ENCODE results near the gene INPP4A.

The INPP4A gene

DNA sequence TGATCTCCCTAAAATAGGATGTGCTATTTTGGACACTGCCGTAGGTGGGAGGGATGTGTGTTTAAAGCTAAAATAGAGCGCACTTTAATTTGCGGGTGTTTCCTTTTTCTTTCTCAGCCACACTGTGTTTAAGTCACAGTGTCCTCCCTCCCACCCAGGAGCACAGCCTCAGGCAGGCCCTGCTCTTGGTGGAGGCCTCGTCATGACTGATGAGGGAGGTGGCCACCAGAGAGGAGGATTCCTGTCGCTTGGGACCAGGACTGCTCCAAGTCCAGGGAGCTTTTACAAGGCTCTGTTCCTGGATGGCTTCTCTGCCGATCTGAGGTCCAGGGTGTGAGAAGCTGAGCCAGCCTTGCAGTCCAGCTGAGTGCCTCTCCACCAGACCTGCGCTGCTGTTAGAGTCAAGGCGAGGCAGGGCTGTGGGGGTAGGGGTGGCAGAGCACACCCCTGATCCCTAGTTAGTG, 33.5 kb downstream of the INPP4A start:
- DNase-seq = no peak

DNA sequence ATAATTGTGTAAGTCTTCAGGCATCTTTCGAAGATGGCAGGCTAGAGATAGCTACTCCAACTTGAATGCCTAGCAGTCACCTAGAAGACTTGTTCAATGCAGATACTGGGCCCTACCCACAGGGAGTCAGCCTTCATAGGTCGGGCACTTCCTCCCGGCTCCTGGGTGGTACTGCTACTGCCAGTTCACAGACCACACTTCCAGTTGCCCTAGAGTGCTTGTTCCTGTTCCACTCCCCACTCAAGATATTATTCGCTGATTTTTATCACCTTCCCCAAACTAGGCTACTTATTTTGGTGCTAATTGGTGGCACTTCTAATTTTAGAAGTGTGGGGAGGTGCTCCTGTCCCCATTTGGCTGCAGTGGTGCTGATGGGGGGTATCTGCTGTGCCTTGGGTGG, 34.2 kb downstream of the INPP4A start:
- DNase-seq = no peak

DNA sequence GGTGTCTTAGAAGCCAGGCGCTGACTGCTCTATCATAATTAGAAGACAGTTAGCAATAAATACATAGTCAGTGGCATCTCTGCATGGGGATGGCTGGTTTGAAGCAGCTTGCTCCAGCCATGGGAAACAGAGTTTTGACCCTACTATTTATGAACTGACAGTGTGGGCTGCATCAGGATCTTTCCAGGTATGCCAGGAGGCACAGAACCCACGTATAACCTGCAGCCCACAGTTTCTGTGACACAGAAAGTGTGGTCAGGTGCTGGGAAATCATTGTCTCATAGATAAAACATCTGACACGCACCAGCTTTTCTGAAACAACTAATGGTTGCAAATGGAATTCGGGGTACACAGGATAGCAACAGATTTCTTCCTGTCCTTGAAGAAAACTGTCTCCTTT, 34.7 kb downstream of the INPP4A start:
- no peak for DNase-seq

DNA sequence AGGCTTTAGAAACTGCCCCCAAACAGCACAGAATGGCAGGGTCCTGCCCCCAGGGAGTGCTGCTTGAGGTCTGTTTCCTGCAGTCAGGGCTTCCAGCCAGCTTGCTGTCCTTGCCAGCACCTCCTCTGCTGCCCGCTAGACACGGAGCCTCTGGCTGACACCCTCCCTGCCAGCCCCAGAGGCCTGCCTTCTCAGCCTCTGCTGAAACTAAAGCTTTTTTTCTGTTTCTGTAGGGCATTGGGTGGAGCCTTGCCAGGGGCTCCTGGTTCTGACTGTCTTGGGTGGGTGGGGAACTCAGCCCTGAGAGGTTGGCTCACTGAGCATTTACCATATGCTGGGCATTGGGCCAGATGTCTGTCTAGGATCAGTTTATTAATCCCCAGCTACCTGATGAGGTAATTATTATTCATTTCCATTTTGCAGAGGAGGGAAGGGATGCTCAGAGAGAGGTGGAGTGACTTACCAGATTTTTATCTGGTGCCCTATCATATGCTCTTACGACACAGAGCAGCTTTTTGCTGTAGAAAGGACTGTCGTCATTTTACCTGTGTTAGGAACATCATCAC, 35.4 kb downstream of the INPP4A start:
- no peak for DNase-seq

DNA sequence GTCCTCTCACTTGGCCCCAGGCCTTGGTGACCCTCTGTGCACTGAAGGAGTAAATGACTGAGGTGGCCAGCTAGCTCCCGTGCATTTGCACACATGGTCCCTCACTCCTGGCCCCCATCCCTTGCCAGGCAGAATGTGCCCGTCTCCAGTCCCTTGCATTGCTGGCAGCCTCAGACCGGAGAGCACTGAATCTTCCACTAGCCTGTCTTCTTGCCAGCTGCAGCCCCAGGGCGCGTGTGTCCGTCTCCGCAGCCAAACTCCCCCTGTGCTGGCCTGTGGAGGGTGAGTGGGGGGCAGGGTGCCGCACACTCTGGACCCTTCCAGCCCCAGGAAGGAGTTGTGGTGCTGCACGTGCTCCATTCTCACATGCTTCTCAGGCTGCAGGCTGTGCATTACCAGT, 35.9 kb downstream of the INPP4A start:
- DNase-seq = no peak

DNA sequence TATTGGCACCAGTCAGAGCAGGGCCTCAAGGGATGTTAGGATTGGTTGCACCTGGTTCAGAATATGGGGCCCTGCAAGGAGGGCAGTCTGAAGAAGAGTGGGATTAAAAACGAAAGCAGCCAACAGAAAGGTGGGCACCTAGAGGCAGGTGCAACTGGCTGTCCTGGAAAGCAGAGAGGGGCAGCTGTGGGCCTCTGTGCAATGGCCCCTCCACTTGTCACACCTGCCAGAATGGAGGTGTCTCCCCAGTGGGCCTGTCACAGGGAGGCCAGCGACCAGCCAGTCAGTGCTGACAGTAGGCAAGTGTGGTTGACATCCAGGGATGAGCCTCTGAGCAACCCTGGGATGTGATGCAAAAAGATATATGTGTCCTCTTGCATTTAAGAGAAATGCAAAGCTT, 37.7 kb downstream of the INPP4A start:
- no peak for DNase-seq

DNA sequence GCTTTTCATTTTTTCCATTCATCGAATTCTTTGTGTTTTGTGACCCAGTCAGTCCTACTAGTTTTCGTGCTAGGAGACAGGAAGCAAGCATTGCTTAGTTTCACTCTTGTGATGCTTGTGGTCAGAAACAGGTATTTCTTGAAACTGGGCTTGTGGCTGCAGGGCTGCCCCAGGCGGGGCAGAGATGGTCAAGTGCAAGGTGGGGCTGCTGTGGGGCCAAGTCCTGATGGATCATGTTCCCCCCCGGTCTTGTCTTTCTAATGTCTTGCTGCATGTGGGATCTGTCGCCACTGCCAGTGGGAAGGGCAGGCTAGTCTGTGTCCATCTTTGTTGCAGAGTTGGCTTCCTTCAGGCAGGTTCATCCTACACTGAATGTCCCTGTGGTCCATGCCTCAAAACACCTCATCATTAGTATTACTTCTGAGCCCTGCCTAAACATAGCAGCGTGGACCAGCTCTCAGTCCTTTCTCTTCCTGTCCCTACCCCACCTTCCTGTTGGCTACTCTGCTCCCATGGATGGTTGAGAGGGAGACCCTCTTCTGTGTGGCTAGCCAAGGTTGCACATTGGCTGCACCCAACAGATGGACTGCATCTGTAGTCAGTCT, 38.7 kb downstream of the INPP4A start:
- DNase-seq = no peak

DNA sequence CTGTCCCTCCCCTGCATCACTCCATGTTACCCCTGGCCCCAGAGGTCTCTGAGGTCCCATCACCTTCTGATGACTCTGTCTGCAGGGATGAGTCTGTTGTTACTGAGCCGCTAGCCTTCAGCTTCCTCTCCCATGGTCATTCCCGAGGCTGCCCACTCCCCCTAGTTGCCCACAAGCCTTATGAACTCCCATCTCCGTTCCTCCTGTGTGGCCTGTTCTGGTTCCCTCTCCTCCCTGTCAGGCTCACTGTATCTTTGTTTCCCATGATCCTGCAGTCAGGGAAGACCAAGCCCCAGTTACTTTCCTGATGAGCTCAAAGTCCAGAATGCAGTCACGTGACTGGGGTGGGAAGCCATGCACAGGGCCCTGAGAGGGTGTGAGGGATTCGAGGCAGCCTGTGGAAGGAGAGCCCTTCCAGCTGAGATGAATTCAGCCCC, 39.5 kb downstream of the INPP4A start:
- no peak for DNase-seq

DNA sequence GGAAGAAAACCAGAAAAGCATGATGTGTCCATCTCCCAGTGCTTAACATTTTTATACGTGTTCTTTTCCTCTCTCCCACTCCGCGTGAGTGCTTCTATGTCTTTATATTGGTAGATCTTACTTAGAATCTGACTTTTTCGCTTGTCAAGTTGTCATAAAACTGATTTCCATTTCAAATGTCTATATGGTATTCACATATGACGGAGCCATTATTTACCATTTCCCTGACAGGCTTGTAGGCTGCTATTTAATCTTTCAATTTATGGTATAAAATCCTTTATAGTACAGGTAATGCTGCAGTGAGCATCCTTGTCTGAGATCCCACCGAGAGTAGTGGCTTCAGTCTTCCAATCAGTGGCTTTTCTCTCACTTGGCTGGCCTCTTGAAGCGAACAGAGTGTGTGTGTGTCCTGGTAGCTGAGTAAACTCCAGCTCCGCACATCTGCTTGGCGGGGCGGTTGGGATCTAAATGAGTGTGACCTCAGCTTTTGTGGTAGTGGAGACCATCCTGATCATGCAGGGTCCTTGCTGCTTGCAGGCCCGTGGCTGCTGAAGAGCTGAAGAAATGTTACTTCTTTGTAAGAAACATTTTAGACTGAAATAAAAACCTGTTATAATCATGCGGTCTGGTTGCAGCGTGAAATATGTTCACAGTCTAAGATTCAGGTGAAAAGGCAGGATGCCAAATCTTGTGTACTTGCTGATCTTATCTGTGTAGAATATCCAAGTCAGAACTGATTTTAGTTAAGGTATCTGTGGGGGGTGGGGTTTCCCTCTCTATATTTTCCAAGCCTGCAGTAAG, 40.2 kb downstream of the INPP4A start:
- DNase-seq = no peak

DNA sequence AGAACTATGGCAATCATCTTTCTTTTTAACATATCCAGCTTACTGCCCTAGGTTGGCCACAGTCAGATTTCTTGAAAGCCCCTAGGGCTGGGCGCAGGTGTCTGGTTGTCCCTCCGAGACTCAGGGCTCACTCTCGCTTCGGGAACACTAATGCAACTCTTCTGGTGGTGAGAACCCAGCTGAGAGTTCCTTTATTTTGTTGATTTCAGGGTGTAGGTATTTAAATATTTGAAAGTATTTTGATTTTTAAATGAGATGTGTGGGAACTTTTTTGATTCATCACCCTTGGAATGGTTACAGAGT, 40.7 kb downstream of the INPP4A start:
- no peak for DNase-seq

DNA sequence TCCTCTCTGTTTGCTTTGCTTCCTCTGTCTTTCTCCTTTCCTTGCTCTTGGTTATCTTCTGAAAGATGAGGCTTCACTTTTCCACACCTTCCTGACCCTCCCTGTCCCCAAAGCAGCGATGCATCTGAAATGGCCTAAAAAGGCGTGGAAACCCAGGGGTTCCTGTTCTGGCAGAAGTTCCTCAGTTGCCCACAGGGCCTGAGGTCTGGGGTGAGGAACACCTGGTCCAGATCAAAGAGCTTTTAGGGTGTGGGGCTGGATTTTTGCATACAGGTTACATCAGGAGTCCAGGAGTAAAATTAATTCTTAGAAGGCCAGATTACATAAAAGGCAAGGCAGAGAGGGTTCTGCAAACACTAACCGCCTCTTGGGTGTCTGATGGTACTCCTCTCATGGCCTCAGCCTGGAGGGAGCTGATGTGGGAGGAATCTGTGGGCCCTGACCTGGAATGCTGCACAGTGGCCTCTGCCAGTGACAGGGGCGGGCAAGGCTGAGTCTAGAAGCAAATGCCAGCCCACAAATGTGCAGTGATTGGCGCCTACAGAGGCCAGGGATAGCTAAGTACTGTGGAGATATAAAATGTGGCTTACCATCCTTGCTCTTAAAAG, 41.8 kb downstream of the INPP4A start:
- DNase-seq = no peak

DNA sequence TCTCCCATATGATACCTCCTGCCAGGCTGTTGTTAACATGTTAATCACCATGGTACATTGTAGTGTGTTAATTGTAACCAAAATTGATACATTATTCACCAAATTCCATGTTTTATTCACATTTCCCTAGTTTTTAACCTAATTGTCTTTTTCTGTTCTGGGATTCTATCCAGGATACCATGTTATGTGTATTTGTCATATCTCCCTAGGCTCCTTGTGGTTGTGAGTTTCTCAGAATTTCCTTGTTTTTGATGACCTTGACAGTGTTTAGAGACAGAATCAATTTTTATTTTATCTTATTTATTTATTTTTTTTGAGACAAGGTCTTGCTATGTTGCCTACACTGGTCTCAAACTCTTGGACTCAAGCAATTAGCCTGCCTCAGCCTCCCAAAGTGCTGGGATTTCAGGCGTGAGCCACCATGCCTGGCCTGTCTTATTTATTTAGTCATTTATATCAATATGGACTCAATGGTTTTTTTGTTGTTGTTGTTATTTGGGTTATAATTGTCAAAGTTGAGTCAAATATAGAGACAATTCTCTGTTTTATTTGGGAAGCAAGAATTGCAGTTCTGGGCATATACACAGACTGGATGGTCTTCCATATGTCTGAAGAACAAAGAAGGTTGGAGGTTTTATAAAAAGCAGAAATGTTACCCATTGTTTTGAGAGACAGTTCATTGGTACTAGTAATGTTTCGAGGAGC, 42.6 kb downstream of the INPP4A start:
- DNase-seq = no peak

DNA sequence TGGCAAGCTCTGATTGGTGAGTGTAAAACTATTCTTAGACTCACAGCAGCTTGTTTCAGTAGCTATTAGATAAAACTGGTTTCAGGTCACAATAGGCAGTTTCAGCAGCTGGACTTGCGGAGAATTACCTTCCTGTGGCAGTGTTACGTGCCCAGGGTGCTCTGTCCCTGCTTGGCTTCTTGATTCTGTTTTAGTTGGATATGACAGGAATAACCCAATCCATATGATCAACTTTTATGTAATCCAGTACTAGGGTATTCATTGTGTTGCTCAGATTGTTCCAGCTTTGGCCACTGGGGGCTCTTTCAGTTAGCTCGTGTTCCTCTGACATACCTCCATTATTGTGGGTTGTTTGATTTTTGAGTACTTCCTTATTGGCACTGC, 43.1 kb downstream of the INPP4A start:
- no peak for DNase-seq

DNA sequence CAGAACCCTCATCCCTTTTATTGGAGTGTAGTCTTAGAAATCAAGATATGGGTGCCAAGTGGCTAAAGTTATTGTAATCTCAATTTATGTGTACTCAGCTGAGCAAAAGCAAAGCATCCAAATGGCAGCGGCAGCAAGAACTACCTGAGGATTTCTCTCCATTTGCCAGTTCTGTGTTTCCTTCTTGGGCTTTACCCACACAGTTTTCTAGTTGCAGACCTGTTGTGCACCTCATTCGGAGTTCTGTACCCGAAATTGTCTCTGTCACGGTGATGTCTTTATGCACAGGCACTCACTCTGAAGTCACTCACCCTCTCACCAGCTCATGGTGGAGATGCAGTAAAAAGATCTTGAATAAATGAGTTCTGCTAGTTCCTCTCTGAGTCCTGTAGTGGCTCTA, 43.6 kb downstream of the INPP4A start:
- DNase-seq = no peak

DNA sequence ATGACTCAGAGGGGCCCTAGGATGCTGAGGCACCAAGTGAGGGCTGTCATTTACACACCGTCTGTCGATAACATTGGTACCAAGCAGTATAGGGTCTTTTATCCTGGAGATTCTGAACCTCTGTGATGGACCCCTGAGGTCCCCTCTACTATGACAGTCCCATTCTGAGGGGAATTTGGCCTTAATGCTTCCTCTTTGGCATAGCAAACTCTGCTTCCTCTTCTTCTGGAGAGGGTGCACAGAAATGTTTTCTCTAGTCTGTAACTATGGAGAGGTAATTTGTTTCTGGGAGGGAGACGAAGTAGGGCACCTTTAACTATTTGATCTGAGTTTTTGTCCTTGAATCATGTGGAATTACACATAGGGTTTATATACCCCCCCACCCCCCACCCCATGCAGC, 44.8 kb downstream of the INPP4A start:
- no peak for DNase-seq

DNA sequence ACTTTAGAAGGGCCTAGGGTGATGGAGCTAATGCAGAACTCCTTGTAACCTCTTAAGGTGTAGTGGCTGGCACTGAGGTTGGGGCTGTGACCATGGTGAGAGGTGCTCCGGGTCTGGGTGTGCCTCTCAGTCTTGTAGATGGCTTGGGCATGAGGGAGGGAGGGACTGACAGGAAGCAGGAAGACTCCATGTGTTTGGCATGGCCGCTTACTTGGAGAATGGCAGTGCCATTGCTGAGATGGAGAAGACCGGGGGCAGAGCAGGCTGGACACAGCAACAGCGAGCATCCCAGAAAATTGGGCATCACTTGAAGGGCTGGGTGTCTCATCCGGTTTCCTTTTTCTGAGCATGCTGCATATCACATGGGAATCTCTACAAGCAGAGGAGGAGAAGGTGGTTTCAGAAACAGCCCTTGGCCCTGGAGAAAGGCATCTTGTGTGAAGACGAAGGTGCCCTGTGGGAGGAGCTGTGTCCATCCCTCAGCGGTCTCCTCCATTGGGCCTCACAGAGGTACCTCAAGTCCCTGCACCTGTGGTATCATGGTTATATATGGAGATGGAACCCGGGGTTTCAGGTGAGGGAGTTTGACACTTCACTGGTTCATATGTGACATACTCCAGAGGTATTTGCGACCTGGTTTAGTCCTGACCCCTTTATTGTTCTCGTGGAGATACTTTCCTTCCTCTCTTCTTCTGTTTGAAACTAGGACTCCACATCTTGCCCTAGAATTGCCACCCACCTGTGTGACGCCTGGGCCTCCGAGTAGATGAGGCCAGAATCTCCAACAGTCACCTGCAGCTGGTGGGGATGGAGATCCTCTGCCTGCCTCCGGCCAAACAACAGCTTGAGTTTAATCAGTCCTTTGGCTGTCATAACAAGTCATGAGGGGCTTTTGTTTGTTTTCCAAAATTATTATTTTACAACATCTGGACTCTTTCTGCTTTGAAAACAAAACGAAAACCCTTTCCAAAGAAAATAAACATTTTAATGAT, 45.6 kb downstream of the INPP4A start:
- DNase-seq = no peak

DNA sequence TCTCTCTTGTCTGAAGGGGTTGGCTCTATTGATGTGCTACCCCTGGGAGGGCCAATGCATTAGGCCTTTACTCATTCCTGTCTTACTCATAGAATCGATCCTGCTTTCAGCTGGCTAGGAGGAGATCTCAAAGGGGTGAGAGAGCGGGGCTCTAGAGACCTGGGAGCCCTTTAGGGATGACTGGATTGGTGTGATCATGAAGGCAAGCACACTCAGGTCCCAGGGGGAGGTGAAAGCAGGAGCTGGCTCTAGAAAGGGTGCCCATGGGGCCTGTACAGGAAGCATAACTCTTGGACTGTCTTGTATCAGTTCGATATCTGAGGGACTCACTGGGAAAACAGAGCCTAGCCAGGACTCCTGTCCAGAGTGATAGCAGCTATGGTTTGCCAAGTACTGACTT, 47.8 kb downstream of the INPP4A start:
- DNase-seq = no peak

DNA sequence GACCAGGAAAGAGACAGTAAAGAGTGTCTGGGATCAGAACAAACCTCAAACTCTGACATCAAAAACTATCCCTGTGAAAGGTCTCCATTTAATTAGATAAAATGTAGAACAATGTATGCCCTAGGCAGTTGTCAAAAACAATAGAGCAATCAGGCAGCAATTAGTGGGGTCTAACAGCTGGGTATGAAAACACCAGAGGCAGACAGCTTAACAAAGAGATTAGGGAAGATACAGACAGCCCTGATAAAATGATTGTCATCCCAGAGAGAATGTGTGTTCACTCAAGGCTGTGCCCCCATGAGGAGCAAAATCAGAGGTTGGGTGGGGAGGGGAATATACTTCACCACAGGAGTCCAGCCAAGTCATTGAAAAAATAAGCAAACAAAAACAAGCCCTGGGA, 50.0 kb downstream of the INPP4A start:
- no peak for DNase-seq

DNA sequence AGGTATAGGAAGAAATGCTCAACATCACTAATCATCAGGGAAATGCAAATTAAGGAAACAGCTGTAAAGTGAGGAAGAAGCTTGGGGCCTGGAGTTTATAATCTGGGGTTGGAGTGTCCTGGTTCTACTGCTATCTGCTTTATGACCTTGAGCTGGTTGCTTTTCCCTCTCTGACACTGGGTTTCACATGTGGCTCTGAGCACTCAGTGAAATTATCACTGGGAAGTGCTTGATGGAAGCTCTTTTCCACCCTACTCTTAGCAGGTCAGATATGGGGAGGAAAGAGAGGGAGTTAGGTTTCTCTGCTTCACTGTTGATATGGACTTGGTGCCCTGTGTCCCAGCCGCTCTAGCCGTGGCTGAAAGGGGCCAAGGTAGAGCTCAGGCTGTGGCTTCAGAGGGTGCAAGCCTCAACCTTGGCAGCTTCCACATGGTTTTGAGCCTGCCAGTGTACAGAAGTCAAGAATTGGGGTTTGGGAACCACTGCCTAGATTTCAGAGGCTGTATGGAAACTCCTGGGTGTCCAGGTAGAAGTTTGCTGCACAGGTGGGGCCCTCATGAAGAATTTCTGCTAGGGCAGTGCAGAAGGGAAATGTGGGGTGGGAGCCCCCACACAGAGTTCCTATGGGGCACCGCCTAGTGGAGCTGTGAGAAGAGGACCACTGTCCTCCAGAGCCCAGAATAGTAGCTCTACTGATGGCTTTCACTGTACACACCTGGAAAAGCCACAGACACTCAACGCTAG, 52.3 kb downstream of the INPP4A start:
- DNase-seq = no peak

DNA sequence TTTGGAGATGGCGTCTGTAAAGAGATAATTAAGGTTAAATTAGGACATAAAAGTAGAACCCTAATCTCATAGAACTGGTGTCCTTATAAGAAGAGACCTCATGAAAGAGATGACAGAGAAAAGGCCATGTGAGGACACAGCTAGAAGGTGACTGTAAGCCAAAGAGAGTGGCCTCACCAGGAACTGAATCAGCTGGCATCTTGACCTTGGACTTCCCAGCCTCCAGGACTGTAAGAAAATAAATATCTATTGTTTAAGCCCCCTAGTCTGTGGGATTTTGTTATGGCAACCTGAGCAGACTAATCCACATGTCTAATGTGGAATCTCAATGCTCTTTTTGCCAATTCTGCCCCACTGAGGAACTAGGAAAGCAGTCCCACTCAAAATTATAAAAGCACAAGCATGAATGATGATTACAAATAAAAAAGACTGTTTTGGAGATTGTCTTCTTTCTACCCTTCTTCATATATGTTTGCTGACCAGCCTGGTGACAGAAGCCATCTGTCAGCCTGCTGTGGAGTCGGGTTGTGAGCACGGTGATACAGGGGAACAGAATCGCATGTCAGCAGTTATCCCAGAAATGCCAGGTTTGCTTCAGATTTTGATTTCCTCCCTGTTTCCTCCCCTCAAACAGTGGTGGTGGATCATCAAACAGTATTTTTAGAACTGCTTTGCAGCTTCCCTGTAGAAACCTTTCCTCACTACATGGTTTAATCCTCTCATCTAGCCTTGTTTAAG, 54.2 kb downstream of the INPP4A start:
- DNase-seq = no peak

DNA sequence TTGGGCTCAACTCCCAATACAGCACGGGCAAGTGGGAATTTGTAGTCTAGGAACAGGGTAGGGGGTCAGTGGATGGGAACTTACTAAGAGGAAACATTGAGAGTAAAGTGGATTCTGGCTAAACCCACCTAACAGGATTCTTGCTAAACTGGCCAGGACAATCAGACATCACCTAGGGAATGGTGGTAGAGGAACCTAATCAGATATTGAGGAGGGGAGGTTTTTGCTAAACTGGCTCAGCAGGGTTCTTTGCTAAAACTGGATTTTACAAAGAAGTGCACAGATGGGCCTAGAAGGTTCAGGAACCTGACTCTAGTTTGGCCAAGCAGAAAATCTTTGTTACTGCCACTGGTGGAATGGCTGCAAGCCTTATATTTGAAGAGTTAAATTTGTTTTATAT, 55.9 kb downstream of the INPP4A start:
- DNase-seq = no peak

Data from stimulated activated CD4-positive, alpha-beta T cell treated with anti-CD3 and anti-CD28 coated beads, Interleukin-12 subunit alpha, Interleukin-12 subunit beta, amount 100 ng/mL, for 4 hours (primary cell).